Endothelial cell of umbilical vein (primary cell): ENCODE measurements around the gene SEMA4B. TPM values are rescaled to one million over a fixed set of nuclear protein-coding genes. Genes with fewer than 3 reads are reported as not detected.

Source experiments
- BruUV-seq: library from RNA; stranded (reverse); fragments of 400-500 nt; replicated peaks from 2 replicates; lab custom pipeline; 2021; lab: Mats Ljungman, UMichigan
- CTCF ChIA-PET: fragments of 300-600, 350-600 bp; sonication (Branson Sonifier 250); formaldehyde crosslinking; loops from one replicate; lab custom pipeline; 2021; ENCODE audit warnings: antibody characterized with exemption, inconsistent platforms; lab: Charles Lee
- POLR2A ChIA-PET: fragments of 300-600, 350-600 bp; sonication (Branson Sonifier 250); formaldehyde crosslinking; loops from one replicate; lab custom pipeline; 2021; ENCODE audit warnings: antibody characterized with exemption, inconsistent platforms; lab: Charles Lee
- DNase-seq: peaks from one replicate; pipeline ENCODE4 v3.0.0-alpha.2; 2011; ENCODE audit warnings: low read depth, low spot score
- FAIRE-seq: peaks from 2 replicates; lab custom pipeline; 2011; peaks lifted over from hg19 to GRCh38; lab: Jason Lieb, UNC
- H2AFZ ChIP-seq: 2 replicates; pipeline ENCODE4 v1.6.0; 2012; ENCODE audit warnings: low read depth, low read length, control low read depth, inconsistent platforms
- H3K27ac ChIP-seq: 2 replicates; pipeline ENCODE4 v1.5.1; 2011; ENCODE audit warnings: low read depth, mild to moderate bottlenecking, control low read depth, low read length, moderate library complexity; ENCODE audit not compliant: insufficient read depth
- H3K27me3 ChIP-seq, 2 experiments: 2 replicates each; pipeline versions ENCODE4 v1.6.0 to v1.6.1; 2011; ENCODE audit warnings: low read length in 2 of 2, mixed read lengths in 1 of 2; ENCODE audit not compliant: control insufficient read depth in 2 of 2, insufficient read depth in 2 of 2
- H3K36me3 ChIP-seq, 2 experiments: 2 replicates in 1 of 2; 3 replicates in 1 of 2; pipeline ENCODE4 v1.5.1; 2011; ENCODE audit warnings: low read length in 2 of 2, mild to moderate bottlenecking in 1 of 2, moderate library complexity in 1 of 2; ENCODE audit not compliant: control insufficient read depth in 2 of 2, insufficient read depth in 2 of 2; ENCODE audit errors: extremely low read depth in 1 of 2
- H3K4me1 ChIP-seq: 3 replicates; pipeline ENCODE4 v1.5.1; 2011; ENCODE audit warnings: mild to moderate bottlenecking, low read length; ENCODE audit not compliant: control insufficient read depth, insufficient read depth; ENCODE audit errors: extremely low read depth
- H3K4me2 ChIP-seq: 2 replicates; pipeline ENCODE4 v1.6.1; 2011; ENCODE audit warnings: low read length, control low read depth, mixed read lengths; ENCODE audit not compliant: insufficient read depth
- H3K4me3 ChIP-seq, 3 experiments: fragments of 200-600 bp in 1 of 3; sonication (generic), shearing (Covaris generic) in 1 of 3; replicated peaks in 1 of 3; 2 replicates each; pipeline ENCODE4 v1.5.1; 2011 to 2016; ENCODE audit warnings: control low read depth in 3 of 3, low read length in 3 of 3, mild to moderate bottlenecking in 2 of 3, inconsistent platforms in 1 of 3, low read depth in 1 of 3, moderate library complexity in 1 of 3; ENCODE audit not compliant: insufficient read depth in 1 of 3
- H3K79me2 ChIP-seq: 2 replicates; pipeline ENCODE4 v1.6.0; 2012; ENCODE audit warnings: low read length, inconsistent platforms; ENCODE audit not compliant: control insufficient read depth, insufficient read depth
- H3K9ac ChIP-seq: replicated peaks from 2 replicates; pipeline ENCODE3; 2011; ENCODE audit warnings: low read length, control low read depth; ENCODE audit not compliant: insufficient read depth; ENCODE audit errors: extremely low read depth
- H3K9me1 ChIP-seq: replicated peaks from 3 replicates; pipeline ENCODE4 v1.6.0; 2011; ENCODE audit warnings: mild to moderate bottlenecking, low read length; ENCODE audit not compliant: control insufficient read depth, insufficient read depth; ENCODE audit errors: extremely low read depth
- H3K9me3 ChIP-seq: replicated peaks from 2 replicates; pipeline ENCODE4 v1.5.1; 2012; ENCODE audit warnings: low read length, inconsistent platforms; ENCODE audit not compliant: control insufficient read depth, insufficient read depth
- H4K20me1 ChIP-seq: replicated peaks from 2 replicates; pipeline ENCODE3; 2011; ENCODE audit warnings: mild to moderate bottlenecking, low read length; ENCODE audit not compliant: control insufficient read depth, insufficient read depth; ENCODE audit errors: extremely low read depth
- EZH2 ChIP-seq: IDR thresholded peaks from 2 replicates; pipeline ENCODE4 v1.6.1; 2012; ENCODE audit warnings: borderline replicate concordance, low read depth, mild to moderate bottlenecking, moderate library complexity, low read length, inconsistent platforms; ENCODE audit not compliant: severe bottlenecking
- FOS ChIP-seq: IDR thresholded peaks from 2 replicates; pipeline ENCODE4 v1.6.1; 2011; ENCODE audit warnings: mild to moderate bottlenecking, low read length, moderate library complexity, borderline replicate concordance; ENCODE audit not compliant: insufficient read depth
- GATA2 ChIP-seq: IDR thresholded peaks from 2 replicates; pipeline ENCODE4 v1.7.0; 2011; ENCODE audit warnings: low read depth, mild to moderate bottlenecking, moderate library complexity, mixed read lengths, low read length; ENCODE audit not compliant: insufficient read length, insufficient read depth
- JUN ChIP-seq: IDR thresholded peaks from 2 replicates; pipeline ENCODE4 v1.6.1; 2011; ENCODE audit warnings: borderline replicate concordance, low read depth; ENCODE audit not compliant: insufficient read length, insufficient read depth
- MYC ChIP-seq: IDR thresholded peaks from one replicate; pipeline ENCODE4 v1.6.1; 2011; ENCODE audit warnings: mild to moderate bottlenecking, low read depth, low read length
- POLR2A ChIP-seq: IDR thresholded peaks from 2 replicates; pipeline ENCODE4 v1.6.1; 2012; ENCODE audit warnings: low read depth, mild to moderate bottlenecking, control low read depth, low read length
- POLR2AphosphoS5 ChIP-seq: IDR thresholded peaks from 2 replicates; pipeline ENCODE4 v1.6.1; 2012; ENCODE audit warnings: low read depth, mild to moderate bottlenecking, control low read depth, low read length, moderate library complexity; ENCODE audit not compliant: insufficient read depth
- dilution Hi-C: fragments of 300-500 bp; cut with MboI; formaldehyde crosslinking; loops from one replicate; pipeline ENCODE4 v1.15.0; 2019; ENCODE audit warnings: low sequenced_read_pairs; ENCODE audit not compliant: extremely low pct_ligation_motif_present
- intact Hi-C: fragments of 100-400 bp; cut with micrococcal nuclease; formaldehyde crosslinking; loops from one replicate; pipeline ENCODE4 v1.10.0; 2022
- polyA plus RNA-seq, 4 experiments: library from polyadenylated mRNA; depleted of rRNA in 3 of 4; stranded (reverse) in 3 of 4; unstranded in 1 of 4; fragments of >200 nt; gene quantifications; 2 replicates each; pipeline versions ENCODE4 v1.2.1 to v1.2.3, GENCODE V29; 2011 to 2012; ENCODE audit warnings: missing spikeins in 1 of 4
- total RNA-seq: library from RNA; stranded (reverse); gene quantifications from 2 replicates; pipeline ENCODE4 v1.2.3, GENCODE V29; 2021
- TF ChIP-seq, protein P1 (sequence below): IDR thresholded peaks from 2 replicates; pipeline ENCODE4 v1.6.1; 2011; ENCODE audit not compliant: insufficient read depth, insufficient read length
- TF ChIP-seq, protein P2 (sequence below), 2 donors: IDR thresholded peaks; 1 replicate in 1 of 2; 2 replicates in 1 of 2; pipeline ENCODE4 v1.5.1; 2011; ENCODE audit warnings: low read length in 2 of 2, mild to moderate bottlenecking in 2 of 2, moderate library complexity in 2 of 2, control low read depth in 1 of 2, inconsistent platforms in 1 of 2, low read depth in 1 of 2; ENCODE audit not compliant: insufficient read depth in 1 of 2; ENCODE audit errors: extremely low read depth in 1 of 2

SEMA4B gene
- total and polyA plus RNA-seq, 2 donors (not counting 3 experiments of a cell fraction or from before 2014, with no cell fraction given), result 6.1 to 7.1 TPM

DNA sequence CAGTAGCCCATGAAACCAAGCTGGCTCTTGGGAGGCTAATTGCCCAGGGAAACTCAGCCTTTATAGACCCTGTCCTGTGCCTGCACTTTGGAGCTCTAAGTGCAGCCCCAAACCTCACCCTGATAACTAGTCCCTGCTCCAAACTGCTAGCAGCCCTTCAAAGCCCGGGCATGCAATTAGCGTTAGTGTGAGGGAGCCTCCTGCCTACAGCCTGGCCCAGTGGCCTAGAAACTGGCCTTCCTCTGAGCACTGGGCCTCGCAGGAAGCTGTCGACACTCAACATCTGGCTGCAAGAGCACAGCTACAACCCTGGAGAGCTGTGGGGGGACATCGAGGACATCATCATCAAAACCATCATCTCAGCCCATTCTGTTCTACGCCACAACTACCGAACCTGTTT is 56.6 kb downstream of the SEMA4B start:
- BruUV-seq, result no TSS peak
- CTCF ChIA-PET, result interaction anchor here (0.5 to 1.3 kb wide), 2 partner anchors 43 to 82 kb away, joined by 3 read pairs; no protein-coding TSS in a partner anchor
- intact Hi-C loops, result no loop called here

More for the DNA sequence above, 56.6 kb downstream of the SEMA4B start:
- POLR2A ChIA-PET, result no interaction called here
- H3K27ac ChIP-seq, result no peak overlapping the region
- no peaks in the 10 kb centered on the region for H3K9me3 ChIP-seq
- H3K4me1 ChIP-seq, result peaks cover 36% of the 10 kb centered on the region
- H3K79me2 ChIP-seq, result no peaks in the 10 kb centered on the region
- dilution Hi-C loops, result no loop called here
- H3K27me3 ChIP-seq, result no peaks in the 10 kb centered on the region
- H3K4me3 ChIP-seq, result no peak overlapping the region
- no peak for DNase-seq
- no peaks in the 10 kb centered on the region for H3K9me1 ChIP-seq
- no peak overlapping the region for H2AFZ ChIP-seq
- no peak for TF ChIP-seq JUN
- no peak for TF ChIP-seq MYC
- no peak for TF ChIP-seq POLR2AphosphoS5
- TF ChIP-seq, protein P1, sequence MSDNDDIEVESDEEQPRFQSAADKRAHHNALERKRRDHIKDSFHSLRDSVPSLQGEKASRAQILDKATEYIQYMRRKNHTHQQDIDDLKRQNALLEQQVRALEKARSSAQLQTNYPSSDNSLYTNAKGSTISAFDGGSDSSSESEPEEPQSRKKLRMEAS, result no peak
- no peak for TF ChIP-seq POLR2A
- no peak for TF ChIP-seq EZH2
- no peak for TF ChIP-seq FOS
- TF ChIP-seq, protein P2, sequence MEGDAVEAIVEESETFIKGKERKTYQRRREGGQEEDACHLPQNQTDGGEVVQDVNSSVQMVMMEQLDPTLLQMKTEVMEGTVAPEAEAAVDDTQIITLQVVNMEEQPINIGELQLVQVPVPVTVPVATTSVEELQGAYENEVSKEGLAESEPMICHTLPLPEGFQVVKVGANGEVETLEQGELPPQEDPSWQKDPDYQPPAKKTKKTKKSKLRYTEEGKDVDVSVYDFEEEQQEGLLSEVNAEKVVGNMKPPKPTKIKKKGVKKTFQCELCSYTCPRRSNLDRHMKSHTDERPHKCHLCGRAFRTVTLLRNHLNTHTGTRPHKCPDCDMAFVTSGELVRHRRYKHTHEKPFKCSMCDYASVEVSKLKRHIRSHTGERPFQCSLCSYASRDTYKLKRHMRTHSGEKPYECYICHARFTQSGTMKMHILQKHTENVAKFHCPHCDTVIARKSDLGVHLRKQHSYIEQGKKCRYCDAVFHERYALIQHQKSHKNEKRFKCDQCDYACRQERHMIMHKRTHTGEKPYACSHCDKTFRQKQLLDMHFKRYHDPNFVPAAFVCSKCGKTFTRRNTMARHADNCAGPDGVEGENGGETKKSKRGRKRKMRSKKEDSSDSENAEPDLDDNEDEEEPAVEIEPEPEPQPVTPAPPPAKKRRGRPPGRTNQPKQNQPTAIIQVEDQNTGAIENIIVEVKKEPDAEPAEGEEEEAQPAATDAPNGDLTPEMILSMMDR (IDR thresholded peaks at IDR 0.05; ENCODE audit: extremely low read depth in 1 of 2, insufficient read depth in 1 of 2, low read depth in 1 of 2, low read length in 2 of 2), result no peak
- TF ChIP-seq GATA2, result no peak
- H3K36me3 ChIP-seq, result no peaks in the 10 kb centered on the region
- H3K9ac ChIP-seq, result no peak overlapping the region
- H4K20me1 ChIP-seq, result no peaks in the 10 kb centered on the region
- no peak for FAIRE-seq
- H3K4me2 ChIP-seq, result no peak overlapping the region
